ENCODE results near the gene RSBN1L. TPM values are rescaled to one million over a fixed set of nuclear protein-coding genes. Genes with fewer than 3 reads are reported as not detected.

RSBN1L gene
- polyA plus RNA-seq, 1 donor, result 37.2 TPM

- no peak for DNase-seq
Measured at GRCh38 chr7:77729574-77730348, 33.5 kb downstream of the RSBN1L start.

GRCh38 chr7:77731716-77732115 lies 35.5 kb downstream of the RSBN1L start:
- no peak for DNase-seq

- no peak for DNase-seq
Measured at GRCh38 chr7:77734659-77735421, 38.6 kb downstream of the RSBN1L start.

DNA sequence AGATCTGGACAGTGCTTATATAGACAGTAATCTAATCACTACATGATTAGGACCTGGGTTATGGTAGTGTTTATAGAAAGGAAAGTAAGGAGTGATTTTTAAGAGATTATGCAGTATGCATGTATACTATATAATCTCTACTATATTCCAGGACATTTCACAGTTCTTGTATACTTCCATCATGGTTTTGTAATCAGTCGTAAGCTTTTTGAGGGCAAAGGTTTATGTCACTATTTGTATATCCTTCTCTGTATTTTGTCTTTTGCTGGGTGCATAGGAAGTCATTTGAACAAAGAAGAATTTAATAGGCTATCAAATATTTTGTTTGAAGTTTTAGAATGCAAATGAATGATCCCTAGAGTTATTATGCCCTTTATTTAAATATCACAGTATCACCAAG lies 39.2 kb downstream of the RSBN1L start:
- no peak for DNase-seq

DNA sequence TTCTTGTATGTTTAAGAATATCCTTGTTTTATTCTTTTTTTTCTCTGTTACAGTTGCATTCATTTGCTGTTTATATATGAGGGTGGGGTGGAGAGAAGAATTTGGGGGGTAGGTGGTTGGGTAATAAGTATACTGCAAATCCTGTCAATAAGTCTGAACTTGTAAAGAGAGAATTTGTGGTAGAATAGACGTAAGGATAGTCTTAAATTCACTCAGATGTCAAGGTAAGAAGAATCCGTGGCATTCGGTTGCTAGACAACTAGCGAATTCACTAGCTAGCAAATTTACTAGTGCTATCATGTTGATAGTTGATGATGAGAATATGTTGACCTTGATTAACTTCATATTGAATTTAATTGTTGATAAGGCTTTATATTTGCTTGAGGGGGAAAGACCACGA lies 40.7 kb downstream of the RSBN1L start:
- no peak for DNase-seq

- no peak for DNase-seq
Measured at GRCh38 chr7:77738382-77738781, 42.1 kb downstream of the RSBN1L start.

GRCh38 chr7:77738871-77739270 lies 42.6 kb downstream of the RSBN1L start:
- no peak for DNase-seq

DNA sequence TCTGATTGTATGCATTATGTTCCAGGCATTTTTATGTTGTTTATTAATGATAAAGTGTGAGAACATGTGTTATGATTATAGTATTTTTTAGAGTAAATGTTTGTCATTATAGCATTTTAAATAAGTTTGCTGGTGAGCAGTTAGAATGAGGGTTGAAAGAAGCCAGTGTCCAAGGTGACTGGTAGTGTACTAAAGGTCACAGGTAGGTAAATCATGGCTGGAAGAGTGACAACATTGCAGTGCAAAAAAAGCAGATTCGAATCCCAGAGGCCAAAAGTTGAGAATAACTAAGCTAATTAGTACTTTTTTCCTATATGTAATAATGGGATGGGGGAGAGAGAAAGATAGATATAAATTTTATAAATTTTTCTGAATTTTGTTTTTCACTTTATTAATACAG lies 44.0 kb downstream of the RSBN1L start:
- no peak for DNase-seq

DNA sequence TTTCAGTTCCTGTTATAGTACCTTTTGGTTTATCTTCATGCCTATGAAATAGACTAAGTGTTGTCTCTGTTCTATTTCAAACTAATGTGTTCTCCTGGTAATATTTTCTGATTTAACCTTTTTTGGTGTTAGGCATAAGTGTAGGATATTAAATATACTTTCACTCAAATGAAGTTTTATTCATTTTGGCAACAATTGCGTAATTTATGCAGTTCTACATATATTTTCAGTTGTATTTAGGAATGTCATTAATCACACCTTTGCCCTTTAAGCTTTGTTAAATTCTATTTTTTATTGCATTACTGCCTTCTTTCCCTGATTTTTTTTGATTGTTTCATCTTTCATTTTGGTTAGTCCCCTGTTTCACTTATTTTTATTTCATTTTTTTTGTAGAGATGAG lies 47.3 kb downstream of the RSBN1L start:
- no peak for DNase-seq

DNA sequence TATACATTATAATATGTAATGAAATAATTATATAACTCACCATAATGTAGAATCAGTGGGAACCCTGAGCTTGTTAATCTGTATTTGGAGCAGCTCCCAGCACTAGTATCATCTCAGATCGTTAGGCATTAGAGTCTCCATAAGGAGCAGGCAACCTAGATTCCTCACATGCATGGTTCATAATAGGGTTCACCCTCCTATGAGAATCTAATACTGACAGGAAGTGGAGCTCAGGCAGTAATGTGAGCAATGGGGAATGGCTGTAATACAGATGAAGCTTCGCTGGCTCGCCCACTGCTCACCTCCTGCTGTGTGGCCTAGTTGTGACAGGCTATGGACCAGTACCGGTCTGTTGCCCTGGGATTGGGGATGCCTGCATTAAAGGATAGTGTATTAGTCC lies 49.5 kb downstream of the RSBN1L start:
- no peak for DNase-seq

DNA sequence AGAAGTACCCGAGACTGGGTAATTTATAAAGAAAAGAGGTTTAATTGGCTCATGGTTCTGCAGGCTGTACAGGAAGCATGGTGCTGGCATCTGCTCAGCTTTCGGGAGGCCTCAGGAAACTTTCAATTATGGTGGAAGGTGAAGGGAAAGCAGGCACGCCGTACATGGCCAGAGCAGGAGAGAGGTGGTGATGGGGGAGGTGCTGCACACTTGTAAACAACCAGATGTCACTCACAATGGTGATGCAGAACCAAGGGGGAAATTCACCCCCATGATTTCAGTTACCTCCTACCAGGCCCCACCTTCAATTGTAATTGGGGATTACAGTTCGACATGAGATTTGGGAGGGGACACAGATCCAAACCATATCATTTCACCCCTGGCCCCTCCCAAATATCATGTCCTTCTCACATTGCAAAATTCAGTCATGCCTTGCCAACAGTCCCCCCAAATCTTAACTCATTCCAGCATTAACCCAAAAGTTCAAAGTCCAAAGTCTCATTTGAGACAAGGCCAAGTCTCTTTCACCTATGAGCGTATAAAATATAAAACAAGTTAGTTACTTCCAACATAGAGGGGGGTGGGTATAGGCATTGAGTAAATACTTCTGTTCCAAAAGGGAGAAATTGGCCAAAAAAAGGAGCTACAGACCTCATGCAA lies 50.0 kb downstream of the RSBN1L start:
- DNase-seq, result no peak

DNA sequence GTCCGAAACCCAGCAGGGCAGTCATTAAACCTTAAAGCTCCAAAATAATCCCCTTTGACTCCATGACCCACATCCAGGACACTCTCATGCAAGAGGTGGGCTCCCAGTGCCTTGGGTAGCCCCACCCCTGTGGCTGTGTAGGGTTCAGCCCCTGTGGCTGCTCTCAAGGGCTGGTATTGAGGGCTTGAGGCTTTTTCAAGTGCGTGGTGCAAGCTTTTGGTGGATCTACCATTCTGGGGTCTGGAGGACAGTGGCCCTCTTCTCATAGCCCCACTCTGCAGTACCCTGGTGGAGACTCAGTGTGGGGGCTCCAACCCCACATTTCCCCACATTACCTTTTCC lies 50.5 kb downstream of the RSBN1L start:
- DNase-seq, result no peak

GRCh38 chr7:77747178-77747577 lies 50.9 kb downstream of the RSBN1L start:
- DNase-seq, result no peak

DNA sequence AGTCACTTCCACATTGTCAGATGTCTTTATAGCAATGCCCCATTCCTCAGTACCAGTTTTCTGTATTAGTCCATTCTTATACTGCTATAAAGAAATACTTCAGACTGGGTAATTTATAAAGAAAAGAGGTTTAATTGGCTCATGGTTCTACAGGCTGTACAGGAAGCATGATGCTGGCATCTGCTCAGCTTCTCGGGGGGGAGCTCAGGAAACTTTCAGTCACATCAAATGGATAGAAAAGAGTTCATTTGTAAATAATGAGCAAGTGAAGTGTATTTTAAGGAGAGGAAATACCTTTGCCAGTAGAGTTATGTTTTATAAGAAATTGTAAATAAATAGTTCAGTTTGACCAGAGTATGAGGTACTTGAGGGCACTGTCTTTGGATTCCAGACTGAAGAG lies 51.5 kb downstream of the RSBN1L start:
- DNase-seq, result no peak

DNA sequence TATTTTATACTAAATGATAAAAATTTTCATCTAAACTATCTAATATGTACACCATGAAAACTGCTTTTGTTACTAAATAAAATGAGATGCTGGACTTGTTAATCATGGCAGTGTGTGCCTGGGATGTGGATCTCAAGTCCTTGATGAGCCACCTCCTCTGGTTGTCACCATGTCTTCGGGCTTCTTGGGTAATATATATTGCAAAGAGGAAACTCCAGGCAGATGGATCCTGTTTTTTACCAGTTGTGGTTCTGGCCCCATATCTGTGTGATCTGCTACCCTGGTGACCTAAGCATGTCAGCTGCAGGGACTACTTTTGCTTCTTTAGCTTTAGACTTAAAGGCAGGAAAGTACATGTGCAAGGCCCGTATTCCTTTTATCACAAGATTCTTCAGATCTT lies 55.8 kb downstream of the RSBN1L start:
- DNase-seq, result no peak

DNA sequence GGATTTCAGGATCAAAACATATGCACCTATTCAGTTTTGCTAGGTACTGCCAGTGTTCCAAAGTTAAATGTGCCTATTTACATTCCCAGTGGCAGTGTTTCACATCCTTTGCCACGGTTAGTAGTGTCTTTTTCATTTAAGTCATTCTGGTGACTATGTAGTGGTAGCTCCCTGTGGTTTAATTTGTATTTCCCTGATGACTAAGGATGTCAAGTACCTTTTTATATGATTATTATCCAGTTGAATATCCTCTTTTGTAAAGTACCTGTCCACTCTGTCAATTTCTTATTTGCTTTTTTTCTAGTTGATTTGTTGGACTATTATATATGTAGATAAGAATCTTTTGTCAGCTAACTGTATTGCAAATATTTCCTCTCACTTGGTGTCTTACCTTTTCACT lies 56.9 kb downstream of the RSBN1L start:
- DNase-seq, result no peak

- no peak for DNase-seq
Measured at GRCh38 chr7:77757589-77757988, 61.3 kb downstream of the RSBN1L start.

- DNase-seq, result peak; percentile 64
Measured at GRCh38 chr7:77759294-77759889, 63.1 kb downstream of the RSBN1L start.

GRCh38 chr7:77760809-77761453 lies 64.7 kb downstream of the RSBN1L start:
- no peak for DNase-seq

DNA sequence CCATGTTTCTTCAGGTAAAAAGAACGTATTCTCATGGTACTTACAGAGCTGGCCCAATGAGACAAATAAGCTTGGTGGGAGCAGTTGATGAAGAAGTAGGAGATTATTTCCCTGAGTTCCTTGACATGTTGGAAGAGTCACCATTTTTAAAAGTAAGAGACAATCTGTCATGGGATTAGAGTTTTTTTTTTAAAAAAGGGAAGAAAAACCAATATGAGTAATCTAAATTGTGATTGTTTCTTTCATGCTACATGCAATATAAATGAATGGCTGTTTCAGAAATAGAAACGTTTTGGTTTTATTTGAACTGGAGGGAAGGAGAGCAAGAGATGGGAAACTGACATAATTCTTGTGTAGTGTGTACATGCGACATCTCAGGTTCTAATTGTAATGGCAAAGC lies 69.2 kb downstream of the RSBN1L start:
- no peak for DNase-seq

- DNase-seq, result no peak
Measured at GRCh38 chr7:77765906-77766800, 69.9 kb downstream of the RSBN1L start.

Data from left kidney (tissue), 2 donors.